Keratinocyte (primary cell): Measurements from ENCODE around the gene MANSC4. TPM values are rescaled to one million over a fixed set of nuclear protein-coding genes. Genes with fewer than 3 reads are reported as not detected.

Source experiments
- DNase-seq: peaks from one replicate; pipeline ENCODE4 v3.0.0-alpha.2; 2011; ENCODE audit warnings: low read depth, missing footprints, low spot score
- FAIRE-seq: peaks from 2 replicates; lab custom pipeline; 2011; peaks lifted over from hg19 to GRCh38; lab: Jason Lieb, UNC
- H2AFZ ChIP-seq: 2 replicates; pipeline ENCODE4 v1.6.0; 2012; ENCODE audit warnings: low read length, control low read depth, inconsistent platforms; ENCODE audit not compliant: control insufficient read depth
- H3K27ac ChIP-seq: 2 replicates; pipeline ENCODE4 v1.5.1; 2011; ENCODE audit warnings: low read length; ENCODE audit not compliant: control insufficient read depth, insufficient read depth
- H3K27me3 ChIP-seq: 3 replicates; pipeline ENCODE4 v1.6.0; 2011; ENCODE audit warnings: low read length; ENCODE audit not compliant: control insufficient read depth, insufficient read depth; ENCODE audit errors: extremely low read depth
- H3K36me3 ChIP-seq, 2 experiments: 2 replicates in 1 of 2; 3 replicates in 1 of 2; pipeline ENCODE4 v1.5.1; 2011; ENCODE audit warnings: low read length in 2 of 2, mild to moderate bottlenecking in 1 of 2; ENCODE audit not compliant: control insufficient read depth in 2 of 2, insufficient read depth in 2 of 2; ENCODE audit errors: extremely low read depth in 1 of 2
- H3K4me1 ChIP-seq: 3 replicates; pipeline ENCODE4 v1.5.1; 2011; ENCODE audit warnings: low read length; ENCODE audit not compliant: control insufficient read depth, insufficient read depth; ENCODE audit errors: extremely low read depth
- H3K4me2 ChIP-seq: 3 replicates; pipeline ENCODE4 v1.6.0; 2011; ENCODE audit warnings: low read depth, low read length; ENCODE audit not compliant: control insufficient read depth, insufficient read depth; ENCODE audit errors: extremely low read depth
- H3K4me3 ChIP-seq, 3 experiments: fragments of 200-600 bp in 1 of 3; sonication (generic) in 1 of 3; 2 replicates in 2 of 3; 3 replicates in 1 of 3; pipeline ENCODE4 v1.5.1; 2011 to 2016; ENCODE audit warnings: low read length in 3 of 3, mild to moderate bottlenecking in 3 of 3, control low read depth in 2 of 3, inconsistent platforms in 1 of 3, low read depth in 1 of 3, mixed read lengths in 1 of 3, mixed run types in 1 of 3, moderate library complexity in 1 of 3; ENCODE audit not compliant: control insufficient read depth in 2 of 3, insufficient read depth in 2 of 3; ENCODE audit errors: extremely low read depth in 1 of 3
- H3K79me2 ChIP-seq: 2 replicates; pipeline ENCODE4 v1.6.0; 2012; ENCODE audit warnings: low read length; ENCODE audit not compliant: control insufficient read depth, insufficient read depth
- H3K9ac ChIP-seq: 3 replicates; pipeline ENCODE4 v1.6.0; 2011; ENCODE audit warnings: low read length; ENCODE audit not compliant: control insufficient read depth, insufficient read depth; ENCODE audit errors: extremely low read depth
- H3K9me1 ChIP-seq: 3 replicates; pipeline ENCODE4 v1.6.0; 2011; ENCODE audit warnings: low read length; ENCODE audit not compliant: control insufficient read depth, insufficient read depth; ENCODE audit errors: extremely low read depth
- H3K9me3 ChIP-seq: 2 replicates; pipeline ENCODE4 v1.5.1; 2012; ENCODE audit warnings: low read depth, low read length; ENCODE audit not compliant: control insufficient read depth
- H4K20me1 ChIP-seq: 3 replicates; pipeline ENCODE4 v1.6.0; 2011; ENCODE audit warnings: low read length; ENCODE audit not compliant: control insufficient read depth, insufficient read depth; ENCODE audit errors: extremely low read depth
- EZH2 ChIP-seq: IDR thresholded peaks from one replicate; pipeline ENCODE4 v1.6.1; 2012; ENCODE audit warnings: inconsistent platforms, mild to moderate bottlenecking, low read length, moderate library complexity
- dilution Hi-C: fragments of 300-500 bp; cut with MboI; formaldehyde crosslinking; loops from one replicate; pipeline ENCODE4 v1.7.0; 2020; ENCODE audit warnings: low sequenced_read_pairs; ENCODE audit not compliant: extremely low pct_ligation_motif_present
- polyA plus RNA-seq, 5 experiments: library from polyadenylated mRNA; depleted of rRNA in 3 of 5; stranded (reverse) in 3 of 5; stranded (forward) in 1 of 5; unstranded in 1 of 5; fragments of >200 nt; gene quantifications; 1 replicate in 1 of 5; 2 replicates in 3 of 5; 3 replicates in 1 of 5; pipeline versions ENCODE4 v1.2.1 to v1.2.3, GENCODE V29; 2011 to 2012; ENCODE audit warnings: missing spikeins in 2 of 5, low read depth in 1 of 5, low replicate concordance in 1 of 5
- TF ChIP-seq, protein P1 (sequence below), 3 experiments: IDR thresholded peaks in 1 of 3; conservative IDR thresholded peaks in 1 of 3; optimal IDR thresholded peaks in 1 of 3; 2 replicates in 2 of 3; 3 replicates in 1 of 3; pipeline versions ENCODE3 to v1.5.1; 2011; ENCODE audit warnings: low read length in 3 of 3, mild to moderate bottlenecking in 3 of 3, moderate library complexity in 2 of 3, control low read depth in 1 of 3, inconsistent platforms in 1 of 3; ENCODE audit not compliant: insufficient read depth in 2 of 3; ENCODE audit errors: extremely low read depth in 1 of 3

Gene MANSC4
- polyA plus RNA-seq, 1 donor (not counting 4 experiments of a cell fraction or from before 2014, with no cell fraction given): 0.67 TPM

DNA sequence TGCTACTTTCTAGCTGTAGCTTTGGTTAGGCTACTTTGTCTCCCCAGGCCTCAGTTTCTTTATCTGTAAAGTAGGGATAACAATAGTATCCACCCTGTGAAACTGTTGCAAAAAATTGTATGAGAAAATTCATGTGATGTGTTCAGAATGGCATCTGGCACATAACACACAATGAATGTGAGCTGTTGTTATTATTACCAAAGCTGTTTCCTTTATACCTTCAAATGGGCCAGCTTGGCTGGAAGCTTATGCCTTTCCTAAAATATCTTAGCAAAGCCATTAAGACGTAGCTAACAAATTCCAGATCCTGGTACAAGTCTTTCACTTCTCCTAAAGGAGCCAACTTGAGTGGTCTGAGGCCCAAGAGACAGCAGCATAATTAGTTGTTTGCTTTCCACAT is 25.2 kb upstream of the MANSC4 start:
- no peak for TF ChIP-seq EZH2
- TF ChIP-seq, protein P1, sequence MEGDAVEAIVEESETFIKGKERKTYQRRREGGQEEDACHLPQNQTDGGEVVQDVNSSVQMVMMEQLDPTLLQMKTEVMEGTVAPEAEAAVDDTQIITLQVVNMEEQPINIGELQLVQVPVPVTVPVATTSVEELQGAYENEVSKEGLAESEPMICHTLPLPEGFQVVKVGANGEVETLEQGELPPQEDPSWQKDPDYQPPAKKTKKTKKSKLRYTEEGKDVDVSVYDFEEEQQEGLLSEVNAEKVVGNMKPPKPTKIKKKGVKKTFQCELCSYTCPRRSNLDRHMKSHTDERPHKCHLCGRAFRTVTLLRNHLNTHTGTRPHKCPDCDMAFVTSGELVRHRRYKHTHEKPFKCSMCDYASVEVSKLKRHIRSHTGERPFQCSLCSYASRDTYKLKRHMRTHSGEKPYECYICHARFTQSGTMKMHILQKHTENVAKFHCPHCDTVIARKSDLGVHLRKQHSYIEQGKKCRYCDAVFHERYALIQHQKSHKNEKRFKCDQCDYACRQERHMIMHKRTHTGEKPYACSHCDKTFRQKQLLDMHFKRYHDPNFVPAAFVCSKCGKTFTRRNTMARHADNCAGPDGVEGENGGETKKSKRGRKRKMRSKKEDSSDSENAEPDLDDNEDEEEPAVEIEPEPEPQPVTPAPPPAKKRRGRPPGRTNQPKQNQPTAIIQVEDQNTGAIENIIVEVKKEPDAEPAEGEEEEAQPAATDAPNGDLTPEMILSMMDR (optimal IDR thresholded peaks at IDR 0.05 in 1 of 3, IDR thresholded peaks at IDR 0.05 in 1 of 3, conservative IDR thresholded peaks at IDR 0.05 in 1 of 3; ENCODE audit: extremely low read depth in 1 of 3, insufficient read depth in 2 of 3, low read length in 3 of 3): no peak

DNA sequence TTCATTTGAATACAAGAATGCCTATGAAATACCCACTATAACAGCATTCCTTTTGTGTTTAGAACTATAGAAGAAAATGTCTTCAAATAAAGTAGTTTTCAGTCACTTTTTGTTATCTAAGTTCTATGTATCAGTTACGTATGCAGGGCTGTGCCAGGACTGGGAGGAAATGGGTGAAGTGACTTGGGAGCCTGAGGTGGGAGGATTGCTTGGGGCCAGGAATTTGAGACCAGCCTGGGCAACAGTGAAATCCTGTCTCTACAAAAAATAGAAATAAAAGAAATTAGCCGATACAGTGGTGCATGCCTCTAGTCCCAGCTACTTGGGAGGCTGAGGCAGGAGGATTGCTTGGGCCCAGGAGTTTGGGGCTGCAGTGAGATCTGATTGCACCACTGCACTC is 22.9 kb upstream of the MANSC4 start:
- dilution Hi-C loops: no loop called here
- FAIRE-seq: no peak
- Histone ChIP-seq H3K27me3 (no peaks in the 10 kb centered on the region), H3K79me2 (no peaks in the 10 kb centered on the region), H3K4me2 (no peak overlapping the region), H3K9me3 (no peaks in the 10 kb centered on the region), H4K20me1 (no peaks in the 10 kb centered on the region), H2AFZ (no peak overlapping the region), H3K4me3 (no peak overlapping the region), H3K9ac (no peak overlapping the region), H3K4me1 (no peaks in the 10 kb centered on the region), H3K27ac (no peak overlapping the region), H3K9me1 (no peaks in the 10 kb centered on the region), H3K36me3 (peaks cover 3% of the 10 kb centered on the region in 2 experiments)
- DNase-seq: no peak
- TF ChIP-seq EZH2: no peak
- TF ChIP-seq, protein P1 (optimal IDR thresholded peaks at IDR 0.05 in 1 of 3, IDR thresholded peaks at IDR 0.05 in 1 of 3, conservative IDR thresholded peaks at IDR 0.05 in 1 of 3; ENCODE audit: extremely low read depth in 1 of 3, insufficient read depth in 2 of 3, low read length in 3 of 3): no peak

More for the DNA sequence above, 25.2 kb upstream of the MANSC4 start:
- H3K4me1 ChIP-seq: no peaks in the 10 kb centered on the region
- no peak overlapping the region for H3K4me3 ChIP-seq
- no peak for DNase-seq
- no peak overlapping the region for H3K4me2 ChIP-seq
- H3K9ac ChIP-seq: no peak overlapping the region
- H3K9me1 ChIP-seq: no peaks in the 10 kb centered on the region
- peaks cover 0 to 3% of the 10 kb centered on the region in 2 experiments for H3K36me3 ChIP-seq
- no peak for FAIRE-seq
- no peaks in the 10 kb centered on the region for H3K27me3 ChIP-seq
- no peaks in the 10 kb centered on the region for H3K79me2 ChIP-seq
- no peak overlapping the region for H2AFZ ChIP-seq
- no peak overlapping the region for H3K27ac ChIP-seq
- no peaks in the 10 kb centered on the region for H4K20me1 ChIP-seq
- H3K9me3 ChIP-seq: no peaks in the 10 kb centered on the region
- dilution Hi-C loops: no loop called here
